SIG-M5 (cell line): ENCODE data around the gene MTHFSD.

Experiments used
- DNase-seq: peaks from one replicate; lab custom pipeline; 2025; lab: John Stamatoyannopoulos, UW

MTHFSD gene

GRCh38 chr16:86502856-86503748 lies 51.9 kb downstream of the MTHFSD start:
- no peak for DNase-seq

DNA sequence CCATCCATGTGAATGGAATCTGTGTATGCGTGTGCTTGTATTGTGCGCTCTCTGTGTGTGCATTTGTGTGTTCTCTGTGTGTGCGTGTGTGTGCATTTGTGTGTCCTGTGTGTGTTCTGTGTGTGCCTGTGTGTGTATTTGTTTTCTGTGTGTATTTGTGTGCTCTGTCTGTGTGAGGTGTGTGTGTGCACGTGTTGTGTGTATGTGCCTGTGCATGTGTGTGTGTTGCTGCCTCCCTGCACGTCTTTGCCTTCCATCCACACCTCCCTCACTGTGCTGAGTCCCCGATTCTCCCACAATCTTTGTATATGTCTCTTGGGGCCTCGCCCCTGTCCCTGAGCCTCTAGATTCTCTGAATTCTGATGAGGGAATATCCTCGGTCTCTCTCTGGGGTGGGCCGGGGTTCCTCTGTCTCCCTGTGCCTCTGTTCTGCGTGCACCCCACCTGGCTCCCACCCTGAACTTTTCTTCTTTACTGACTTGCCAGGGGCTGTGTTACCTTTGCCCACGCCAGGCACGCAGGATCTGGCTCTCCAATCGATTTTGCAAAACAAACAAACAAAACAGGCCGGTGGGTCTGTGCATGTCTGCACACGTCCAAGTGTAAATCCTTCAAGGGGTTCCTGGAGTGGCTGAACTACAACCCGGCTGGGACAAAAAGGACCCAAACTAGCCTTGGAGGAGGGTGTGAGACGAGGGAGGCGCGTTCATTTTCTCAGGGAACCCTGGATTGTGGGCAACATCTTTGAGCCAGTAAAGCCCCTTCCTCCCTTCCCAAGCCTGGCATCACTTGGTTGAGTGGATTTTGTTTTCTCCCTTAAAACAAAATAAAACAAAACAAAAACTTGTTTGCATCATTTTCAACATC lies 52.8 kb downstream of the MTHFSD start:
- no peak for DNase-seq

GRCh38 chr16:86500708-86501510 lies 54.1 kb downstream of the MTHFSD start:
- DNase-seq = no peak

GRCh38 chr16:86499889-86500707 lies 54.9 kb downstream of the MTHFSD start:
- no peak for DNase-seq

DNA sequence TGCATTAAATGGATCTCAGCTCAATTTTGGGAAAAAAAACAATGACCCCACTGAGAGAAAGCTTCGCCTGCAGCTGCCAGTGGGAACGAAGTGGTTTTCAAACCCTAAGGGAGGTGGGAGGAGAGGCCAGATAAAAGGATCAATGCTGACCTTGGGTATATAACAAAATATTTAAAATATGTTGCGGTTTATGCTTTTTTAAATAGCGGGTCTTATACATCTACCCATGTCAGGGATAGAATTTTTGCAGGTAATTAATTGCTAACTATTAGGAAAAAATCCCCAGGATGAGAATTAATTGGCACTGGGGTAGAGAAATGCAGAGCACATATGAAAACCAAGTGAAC lies 55.6 kb downstream of the MTHFSD start:
- no peak for DNase-seq

DNA sequence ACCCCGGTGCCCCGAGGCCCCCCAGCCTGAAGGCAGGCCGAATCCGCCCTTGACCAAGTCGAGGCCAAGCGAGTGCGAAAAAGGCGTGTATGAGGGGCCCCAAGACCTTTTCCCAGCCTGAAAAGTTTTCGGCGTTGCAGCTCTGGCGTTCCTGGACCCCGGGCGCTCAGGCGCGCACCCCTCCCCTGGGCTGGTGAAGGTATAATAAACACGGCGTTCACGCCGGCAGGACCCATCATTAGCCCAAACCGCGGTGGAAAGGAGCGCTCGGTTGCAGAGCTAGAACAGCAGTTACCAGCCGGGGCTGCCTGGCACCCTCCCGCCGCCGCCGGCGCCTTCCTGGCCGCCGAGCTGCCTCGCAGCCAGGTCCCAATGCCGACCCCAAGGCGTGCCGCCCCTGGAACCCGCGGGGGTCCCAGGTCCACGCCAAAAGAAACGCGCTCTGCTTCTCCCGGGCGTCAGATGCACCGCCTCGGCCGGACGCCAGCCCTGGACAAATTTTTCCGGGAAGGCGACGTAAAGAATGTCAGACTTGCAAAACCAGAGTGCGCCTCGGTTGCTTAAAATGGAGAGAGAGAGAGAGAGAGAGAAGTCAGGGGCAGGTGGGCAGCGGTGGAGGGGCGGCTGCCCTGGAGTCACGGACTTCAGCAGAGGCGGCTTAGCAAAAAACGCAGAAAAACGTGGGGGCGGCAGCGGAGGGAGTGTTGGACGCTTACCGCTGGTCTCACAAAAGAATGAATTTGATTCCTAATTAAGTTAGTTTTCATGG lies 56.2 kb downstream of the MTHFSD start:
- no peak for DNase-seq

GRCh38 chr16:86498155-86498670 lies 56.8 kb downstream of the MTHFSD start:
- no peak for DNase-seq

GRCh38 chr16:86497551-86498021 lies 57.4 kb downstream of the MTHFSD start:
- DNase-seq = no peak

DNA sequence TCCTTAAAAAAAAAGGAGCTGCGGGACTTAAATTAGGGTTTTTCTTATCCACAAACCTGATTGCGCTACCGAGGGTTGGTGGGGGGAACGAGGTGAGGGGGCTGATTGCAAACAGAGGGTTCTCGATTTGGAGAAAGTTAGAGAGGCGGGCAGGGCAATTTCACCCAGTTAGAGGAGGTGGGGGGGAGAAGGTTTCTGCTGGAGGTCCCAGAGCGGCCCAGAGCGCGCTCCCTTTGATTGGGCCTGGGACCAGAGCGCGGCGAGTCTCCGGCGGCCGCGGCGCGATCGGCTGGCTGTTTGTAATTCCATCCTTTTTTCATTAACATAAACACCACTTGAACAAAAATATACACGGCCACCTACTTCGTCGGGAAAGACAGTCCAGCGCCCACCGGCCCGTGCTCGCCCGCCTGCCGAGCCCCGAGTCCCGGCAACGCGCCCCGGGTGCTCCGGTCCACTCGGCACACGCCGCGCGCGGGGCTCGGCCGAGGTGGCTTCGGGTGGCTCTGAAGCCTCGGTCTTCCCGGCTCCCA lies 58.0 kb downstream of the MTHFSD start:
- DNase-seq = no peak

DNA sequence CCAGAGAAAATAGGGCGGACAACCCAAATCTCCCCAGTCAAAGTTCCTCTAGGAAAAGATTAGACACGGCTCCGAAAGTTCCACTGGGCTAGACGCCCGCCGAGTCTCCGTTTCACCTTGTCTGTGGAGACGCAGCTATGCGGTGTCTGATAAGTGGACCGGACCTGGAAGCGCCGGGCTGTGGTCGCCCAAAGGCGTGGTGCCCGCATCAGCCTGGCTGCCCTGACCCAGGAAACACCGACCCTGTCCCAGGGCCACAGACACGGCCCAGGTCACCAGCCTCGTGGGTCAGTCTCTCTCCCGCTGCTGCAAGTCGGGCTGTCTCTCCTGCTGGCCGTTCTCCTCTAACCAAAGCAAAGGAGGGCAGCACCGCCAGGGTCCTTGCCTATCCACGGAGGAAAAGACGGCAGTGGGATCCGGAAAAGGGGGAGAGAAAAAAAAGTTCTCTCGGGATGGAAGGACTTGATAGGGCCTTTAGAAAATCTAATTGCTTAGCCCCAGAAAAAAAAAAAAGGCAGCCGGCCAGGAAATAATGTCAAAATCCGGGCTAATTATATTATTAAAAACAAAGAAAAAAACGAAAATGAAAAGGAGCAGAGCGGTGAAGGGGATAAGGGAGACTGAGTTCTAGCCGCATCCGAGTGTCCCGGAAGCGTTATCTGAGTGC lies 58.6 kb downstream of the MTHFSD start:
- no peak for DNase-seq

DNA sequence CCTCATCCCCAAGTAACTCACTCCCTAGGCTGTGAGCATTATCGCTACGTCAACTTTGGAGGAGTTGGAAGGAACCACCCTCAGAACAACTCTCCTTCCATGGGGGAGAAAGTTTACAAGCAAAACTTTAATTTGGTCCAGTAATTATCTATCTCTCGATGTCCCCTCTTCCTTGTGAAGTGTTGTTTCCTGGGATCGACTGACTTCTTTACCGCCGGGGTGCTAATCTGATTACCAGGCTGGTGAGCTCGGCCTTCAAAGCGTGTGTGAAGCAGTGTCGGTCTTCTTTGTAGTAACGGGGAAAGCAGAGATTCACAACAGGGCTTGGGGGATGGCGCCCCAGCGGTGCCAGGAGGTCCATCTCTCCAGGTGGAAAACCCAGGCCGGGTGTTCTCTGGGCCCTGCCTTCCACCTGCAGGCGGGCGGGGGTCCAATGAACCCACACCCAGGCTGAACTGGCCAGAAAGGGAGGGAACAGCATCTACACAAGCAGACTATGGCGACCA lies 59.2 kb downstream of the MTHFSD start:
- no peak for DNase-seq

DNA sequence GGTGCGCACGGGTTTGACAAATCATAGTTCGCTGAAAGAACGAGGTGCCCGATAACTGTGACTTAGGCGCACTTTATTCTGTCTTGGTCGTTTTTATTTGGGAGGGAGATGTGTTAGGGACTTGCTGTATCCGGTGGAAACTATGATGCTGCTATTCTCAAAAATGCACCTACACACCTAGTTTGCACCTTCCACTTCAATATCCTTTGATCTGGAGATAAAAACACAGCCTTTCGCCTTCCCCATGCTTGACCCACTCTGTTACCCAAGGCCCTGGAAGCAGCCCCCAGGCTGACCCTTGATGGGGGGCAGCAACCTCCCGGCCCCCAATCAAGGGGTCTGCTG lies 59.7 kb downstream of the MTHFSD start:
- DNase-seq = no peak

GRCh38 chr16:86494565-86495356 lies 60.3 kb downstream of the MTHFSD start:
- DNase-seq = no peak

DNA sequence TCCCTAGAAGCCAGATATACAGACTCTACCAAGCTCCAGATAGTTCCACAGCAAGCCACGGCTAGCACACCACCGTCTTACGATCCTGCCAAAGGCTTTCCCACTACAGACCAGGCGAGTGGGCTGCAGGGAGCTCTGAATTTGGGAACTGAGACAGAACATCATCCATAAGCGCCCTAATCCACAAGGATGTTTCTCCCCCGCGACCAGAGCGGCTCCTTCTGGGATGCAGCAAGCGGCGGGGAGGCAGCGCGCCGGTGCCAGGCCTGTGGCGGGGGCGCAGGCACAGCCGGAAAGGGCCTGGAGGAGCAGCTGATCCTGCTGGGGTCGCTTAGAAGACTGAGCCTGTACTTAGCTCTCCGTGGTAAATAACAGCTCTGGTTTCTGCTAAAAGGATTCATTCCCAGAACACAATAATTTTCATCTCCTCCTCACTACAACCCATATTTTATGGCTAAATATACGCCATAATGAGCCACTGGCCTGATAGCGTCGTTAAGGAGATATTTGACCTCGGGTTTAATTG lies 60.9 kb downstream of the MTHFSD start:
- no peak for DNase-seq

DNA sequence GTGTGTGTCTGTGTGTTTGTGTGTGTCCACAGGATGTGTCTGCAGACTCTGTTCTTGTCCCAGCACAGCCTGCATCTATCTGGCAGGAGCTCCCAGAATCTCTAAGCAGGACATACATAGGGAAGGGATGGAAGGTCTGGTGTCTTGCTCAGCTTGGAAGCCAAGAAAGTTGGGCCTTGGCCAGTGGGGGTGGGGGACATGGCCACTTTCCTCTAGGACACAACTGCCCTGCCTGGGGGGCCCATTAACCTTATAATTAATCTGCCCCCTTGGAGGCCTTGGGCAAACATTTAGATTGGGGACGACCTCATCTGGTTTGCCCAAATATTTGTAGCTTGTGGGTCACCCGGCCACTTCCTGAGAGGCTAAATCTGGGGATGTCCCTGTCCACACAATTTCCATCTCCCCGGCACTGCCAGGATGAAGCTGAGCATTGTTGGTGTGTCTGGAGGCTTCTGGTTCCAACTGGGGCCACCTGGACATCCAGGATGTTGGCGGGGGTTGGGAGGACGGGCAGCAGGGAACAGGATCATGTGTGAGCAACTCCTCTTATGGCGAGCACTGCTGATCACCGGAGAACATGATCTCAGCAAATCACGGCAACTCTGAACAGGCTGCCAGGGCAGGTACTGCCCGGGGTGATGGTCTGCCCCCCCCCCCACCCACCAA lies 61.9 kb downstream of the MTHFSD start:
- no peak for DNase-seq

GRCh38 chr16:86492267-86492960 lies 62.6 kb downstream of the MTHFSD start:
- DNase-seq = no peak

DNA sequence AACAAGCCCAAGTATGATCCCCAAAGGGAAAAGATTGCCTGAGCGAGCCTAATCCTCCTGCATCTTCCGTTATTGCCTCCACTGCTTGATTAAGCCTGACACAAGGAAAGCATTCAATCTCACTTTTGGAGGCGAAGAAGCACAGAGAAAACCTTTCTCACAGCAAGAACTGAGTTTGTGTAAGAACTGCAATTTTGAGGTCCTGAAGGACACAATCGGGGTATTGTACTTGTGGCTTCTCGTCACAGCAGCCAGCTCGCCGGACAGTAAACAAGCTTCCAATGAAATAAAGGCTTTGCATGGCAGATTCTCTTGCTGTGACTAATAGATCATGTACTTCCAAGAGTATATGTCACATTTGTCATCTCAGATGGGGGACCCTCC lies 63.4 kb downstream of the MTHFSD start:
- DNase-seq = no peak
